ENCODE measurements around the gene KRTAP19-6.
"Not testable (repeated sequence)": the region's sequence is repeated elsewhere in the genome, so short reads cannot be mapped to it uniquely, and the experiment has no call there.

KRTAP19-6 gene, protein sequence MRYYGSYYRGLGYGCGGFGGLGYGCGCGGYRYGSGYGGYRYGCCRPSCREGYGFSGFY

GRCh38 chr21:30541764-30542163 lies at the start of gene KRTAP19-6:
Gene KRTAP19-6, minus strand, starts transcription at chr21:30541864. Its CDS starts 31 bp downstream, at chr21:30541833.
- DNase-seq = no peak

DNA sequence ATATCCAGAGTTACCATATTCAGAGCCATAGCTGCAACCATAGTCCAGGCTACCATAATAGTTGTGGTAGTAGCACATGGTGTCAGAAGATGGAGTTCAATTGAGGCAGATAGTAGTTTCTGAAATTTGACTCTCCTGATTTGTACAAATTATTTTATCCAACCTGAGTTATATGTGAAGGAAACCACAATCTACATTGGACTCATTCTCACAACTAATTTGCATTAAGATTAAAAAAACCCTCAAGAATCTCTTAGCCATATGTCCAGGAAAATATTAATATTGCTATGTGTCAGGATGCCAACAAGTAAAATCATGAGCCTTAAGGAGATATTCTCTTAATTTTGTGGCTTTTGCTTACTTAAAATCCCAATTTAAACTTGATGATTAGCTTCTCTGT lies 48.6 kb upstream of the KRTAP19-6 start, which contains the start of gene KRTAP22-2:
KRTAP22-2 (minus strand) TSS at position 101 of the 400 bp plus-strand sequence.
- DNase-seq = no peak

DNA sequence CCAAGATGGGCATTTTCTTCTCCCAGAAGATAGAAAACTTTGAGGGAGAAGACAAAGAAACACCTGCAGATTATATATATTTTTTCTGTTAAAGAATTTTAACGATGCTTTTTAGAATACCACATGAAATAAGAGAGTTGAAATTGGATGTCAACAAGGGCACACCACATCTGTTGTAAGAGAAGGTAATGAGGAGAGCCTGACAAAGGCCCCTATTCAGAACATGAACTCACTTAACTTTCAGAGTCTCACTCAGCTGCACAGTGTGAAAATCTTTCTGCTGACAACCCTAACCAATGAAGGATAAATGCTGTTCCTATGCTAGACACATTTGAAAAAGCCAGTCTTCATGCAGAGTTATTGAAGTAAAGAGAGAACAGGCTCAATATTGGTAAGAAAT lies 41.2 kb upstream of the KRTAP19-6 start:
- no peak for DNase-seq

DNA sequence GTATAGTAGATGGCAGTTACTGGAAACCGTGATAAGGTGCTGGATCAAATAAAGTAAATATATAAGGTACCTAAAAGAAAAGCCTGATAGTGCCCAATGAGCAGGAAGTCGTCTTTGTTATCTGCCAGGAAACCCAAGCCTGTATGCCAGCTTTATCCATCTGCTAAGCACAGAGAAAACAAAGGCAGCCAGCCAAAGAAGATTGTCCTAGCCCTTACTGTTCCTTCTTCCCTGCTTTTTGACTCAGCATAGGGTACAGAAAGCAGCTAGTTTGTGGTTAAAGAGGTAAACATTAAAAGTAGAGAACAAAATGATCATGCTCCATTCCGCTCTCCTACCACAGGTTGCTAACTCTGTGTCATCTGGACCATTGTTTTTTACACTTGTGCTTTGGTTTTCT lies 38.5 kb upstream of the KRTAP19-6 start:
- no peak for DNase-seq

GRCh38 chr21:30579346-30579745 lies 37.7 kb upstream of the KRTAP19-6 start:
- DNase-seq = no peak

DNA sequence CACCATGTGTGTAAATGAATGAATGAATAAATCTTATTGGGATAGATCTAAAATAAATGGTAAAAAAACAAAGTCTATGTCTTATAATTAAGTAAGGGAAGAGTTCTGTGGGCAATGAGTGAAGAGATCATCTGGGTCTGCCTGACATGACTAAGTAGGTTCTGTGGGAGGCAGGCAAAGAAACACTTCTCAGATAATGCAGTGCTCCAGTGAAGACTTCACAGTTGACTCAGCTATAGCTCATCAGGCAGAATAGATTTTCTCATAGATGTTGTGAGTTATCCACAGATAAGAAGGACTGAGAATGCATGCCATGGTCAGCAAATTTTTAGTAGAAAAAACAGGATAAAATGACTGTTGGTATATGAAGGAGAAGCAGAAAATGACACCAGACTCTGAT lies 36.1 kb upstream of the KRTAP19-6 start:
- no peak for DNase-seq

DNA sequence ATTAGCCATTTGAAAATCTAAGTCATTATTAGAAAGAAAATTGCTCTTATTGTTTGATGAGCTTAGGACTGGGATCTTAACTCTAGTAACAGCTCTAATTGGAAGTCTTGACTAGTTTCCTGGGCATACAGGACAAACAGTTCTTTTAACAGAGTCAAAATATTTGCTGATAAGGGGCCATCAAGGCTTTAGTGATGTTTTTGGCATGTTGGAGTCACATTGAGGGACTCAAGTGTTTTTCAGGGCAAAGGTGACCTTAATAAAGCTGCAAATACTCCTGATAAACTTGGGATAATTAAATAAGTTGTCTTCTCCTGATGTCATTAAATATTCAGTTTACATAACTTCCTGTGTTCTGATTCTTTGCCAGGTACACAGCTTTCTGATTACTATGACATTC lies 26.0 kb upstream of the KRTAP19-6 start:
- DNase-seq = no peak

DNA sequence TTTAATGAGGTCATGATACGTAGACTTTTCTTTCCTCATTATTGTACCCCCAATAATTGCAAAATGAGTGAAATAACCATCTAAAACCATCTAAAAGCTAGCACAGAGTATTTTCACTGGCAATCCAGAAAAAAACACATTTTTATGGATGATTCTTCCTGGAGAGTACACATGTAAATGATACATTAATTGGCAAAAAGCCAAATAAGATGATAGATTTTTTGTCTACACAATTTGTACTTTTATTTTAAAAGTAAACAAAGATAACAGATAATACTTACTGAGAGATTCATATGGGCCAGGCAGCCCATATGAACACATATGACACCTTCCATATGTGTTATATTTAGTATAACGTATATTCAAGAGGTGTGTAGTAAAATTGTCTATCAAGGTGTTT lies 22.0 kb upstream of the KRTAP19-6 start:
- no peak for DNase-seq

DNA sequence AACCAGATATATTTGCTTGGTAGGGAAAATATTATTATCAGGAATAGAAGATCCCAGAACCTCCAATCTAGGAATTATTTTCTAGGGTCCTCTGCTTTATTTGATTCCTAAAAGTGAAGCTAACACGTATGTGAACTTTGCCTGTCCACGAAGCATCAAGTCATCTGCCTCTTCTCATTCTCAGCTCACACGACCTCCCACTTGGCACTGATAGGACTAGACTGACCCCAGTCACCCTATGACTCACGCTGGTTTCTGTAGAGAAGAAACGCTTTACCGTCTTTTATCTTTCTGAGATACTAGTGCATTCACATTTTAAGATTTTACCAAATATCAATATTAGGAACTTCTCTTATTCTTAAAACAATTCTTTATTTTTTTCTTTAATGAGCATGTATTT lies 21.4 kb upstream of the KRTAP19-6 start:
- DNase-seq = no peak

GRCh38 chr21:30561957-30562356 lies 20.3 kb upstream of the KRTAP19-6 start:
- no peak for DNase-seq

DNA sequence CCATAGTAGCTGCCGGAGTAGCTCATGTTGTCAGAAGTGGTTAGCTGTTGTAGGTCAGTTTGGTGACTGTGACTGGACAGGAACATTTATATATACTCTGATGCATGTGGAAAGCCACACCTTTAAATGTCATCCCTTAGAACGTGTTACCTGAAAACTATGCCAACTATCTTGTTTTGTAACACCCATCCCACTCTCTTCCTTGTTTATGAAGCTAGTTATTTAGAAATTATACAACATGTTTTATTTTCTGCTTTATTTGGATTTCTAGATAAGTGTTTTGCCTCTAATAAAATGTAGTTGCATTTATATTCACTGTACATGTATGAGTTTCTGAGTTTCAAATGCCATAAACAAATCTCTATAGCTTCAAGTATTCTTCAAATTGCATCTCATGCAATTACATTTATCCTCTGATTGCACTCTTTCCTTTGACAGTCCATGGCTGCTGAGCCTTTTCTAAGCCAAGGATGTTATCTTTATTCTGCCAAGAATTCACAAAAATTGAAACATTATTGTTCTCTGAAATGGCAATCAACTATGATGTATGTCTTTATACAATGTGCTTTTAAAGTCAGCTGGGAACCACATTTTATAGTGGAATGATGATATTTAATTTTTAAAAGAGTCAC lies 19.7 kb upstream of the KRTAP19-6 start, which contains the start of gene KRTAP19-7:
KRTAP19-7 (minus strand) TSS at position 51 of the 632 bp plus-strand sequence; CDS start at position 26, 25 bp downstream.
- DNase-seq = no peak

DNA sequence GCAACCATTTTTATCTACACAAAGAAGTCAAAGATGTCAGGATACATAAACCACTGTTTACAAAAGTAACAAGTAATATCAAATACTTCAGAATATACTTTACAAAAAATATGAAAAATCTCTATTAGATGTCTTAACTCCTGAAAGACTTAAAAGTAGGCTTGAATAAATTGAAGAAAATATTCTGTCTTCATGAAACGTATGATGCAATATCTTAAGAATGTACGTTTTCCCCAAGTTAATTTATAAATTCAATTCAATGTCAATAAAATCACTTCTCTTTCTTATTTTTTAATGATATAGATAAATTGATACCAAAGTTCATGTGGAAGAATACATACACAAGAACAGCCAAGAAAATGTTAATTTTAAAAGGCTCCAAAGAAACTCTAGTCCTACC lies 13.4 kb upstream of the KRTAP19-6 start:
- DNase-seq = no peak

DNA sequence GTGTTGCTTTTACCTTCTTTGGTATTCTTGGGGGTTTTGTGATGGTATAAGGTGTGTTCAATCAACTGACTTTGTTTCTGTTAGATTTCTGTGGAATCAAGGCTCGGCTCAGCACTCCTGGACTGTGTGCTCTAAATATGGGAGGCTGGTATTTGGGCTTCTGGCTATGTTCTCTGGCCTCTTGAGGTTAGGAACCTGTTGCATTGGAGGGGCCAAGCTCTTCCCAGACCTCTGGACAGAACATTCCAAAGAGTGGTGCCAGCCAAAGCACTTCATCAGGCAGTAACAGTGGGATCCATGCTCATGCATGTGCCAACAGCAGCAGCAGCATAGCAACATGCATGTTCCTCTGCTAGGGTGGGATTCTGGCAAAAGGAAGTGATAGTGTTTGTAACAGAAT lies 11.1 kb upstream of the KRTAP19-6 start:
- DNase-seq = no peak

DNA sequence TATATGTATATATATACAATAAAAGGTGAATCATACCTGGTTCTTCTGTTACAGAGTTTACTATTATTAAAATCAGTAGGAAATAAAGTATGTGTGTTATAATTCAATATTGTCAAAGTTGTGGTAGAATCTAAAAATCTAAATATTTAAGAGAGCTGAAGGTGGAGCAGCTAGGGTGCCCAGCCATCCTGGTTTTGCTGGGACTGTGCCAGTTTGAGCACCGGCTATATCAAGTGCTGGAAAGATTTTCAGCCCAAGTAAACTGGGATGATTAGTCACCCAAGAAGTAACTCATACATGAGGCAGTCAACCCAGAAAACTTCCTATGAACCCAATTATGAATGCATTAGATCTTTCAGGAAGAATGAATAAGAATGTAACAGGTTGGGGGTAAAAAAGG lies 22.8 kb downstream of the KRTAP19-6 start:
- no peak for DNase-seq

DNA sequence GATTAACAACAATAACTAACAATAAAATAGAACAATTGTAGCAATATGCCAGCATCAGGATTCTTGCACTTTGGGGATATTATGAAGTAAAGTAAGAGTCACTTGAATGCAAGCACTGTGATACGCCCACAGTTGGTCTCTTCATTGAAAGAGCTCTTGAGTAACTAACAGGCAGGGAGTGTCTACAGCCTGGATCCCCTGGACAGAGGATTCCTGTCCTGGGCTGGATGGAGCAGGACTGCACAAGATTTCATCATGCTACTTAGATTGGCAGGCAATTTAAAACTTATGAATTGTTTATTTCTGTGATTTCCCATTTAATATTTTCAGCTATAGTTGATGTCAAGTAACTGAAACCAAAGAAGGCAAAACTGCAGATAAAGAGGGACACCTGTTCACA lies 26.0 kb downstream of the KRTAP19-6 start:
- DNase-seq = no peak

DNA sequence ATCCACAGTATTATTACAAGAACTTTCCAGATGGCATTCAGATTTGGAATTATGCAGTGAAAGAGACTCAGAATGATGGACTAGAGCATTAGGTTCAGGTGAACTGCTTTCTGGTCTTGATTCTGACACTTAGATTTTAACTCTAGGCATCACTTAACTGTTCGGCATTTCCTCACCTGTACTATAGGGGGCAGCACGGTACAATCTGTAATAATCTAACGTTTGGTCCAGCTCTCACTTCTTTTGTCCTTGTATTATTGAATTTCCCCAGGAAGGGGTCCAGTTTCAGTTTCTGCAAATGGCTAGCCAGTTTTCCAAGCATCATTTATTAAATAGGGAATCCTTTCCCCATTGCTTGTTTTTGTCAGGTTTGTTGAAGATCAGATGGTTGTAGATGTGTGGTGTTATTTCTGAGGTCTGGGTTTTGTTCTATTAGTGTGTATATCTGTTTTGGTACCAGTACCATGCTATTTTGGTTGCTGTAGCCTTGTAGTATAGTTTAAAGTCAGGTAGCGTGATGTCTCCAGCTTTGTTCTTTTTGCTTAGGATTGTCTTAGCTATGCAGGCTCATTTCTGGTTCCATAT lies 36.0 kb downstream of the KRTAP19-6 start:
- DNase-seq = not testable (repeated sequence)

DNA sequence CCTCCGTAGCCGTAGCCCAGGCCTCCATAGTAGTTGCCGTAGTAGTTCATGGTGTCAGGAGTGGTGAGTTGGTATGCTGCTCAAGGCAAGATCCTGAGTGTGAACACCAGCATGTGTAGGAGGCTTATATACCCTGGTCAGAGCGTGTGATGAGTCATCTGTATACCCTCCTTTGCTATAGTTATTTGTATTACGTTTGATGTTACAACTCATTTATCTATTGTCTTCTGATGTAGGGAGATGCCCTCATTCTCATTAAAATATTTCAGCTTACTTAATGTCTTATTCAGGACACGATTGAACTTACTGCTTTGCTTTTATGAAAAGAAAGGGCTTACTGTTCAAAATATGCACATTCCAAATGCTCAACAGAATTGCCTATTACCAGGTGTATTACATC lies 39.6 kb downstream of the KRTAP19-6 start, which contains the start of gene KRTAP19-5:
KRTAP19-5 (minus strand) TSS at position 101 of the 400 bp plus-strand sequence; CDS start at position 50, 51 bp downstream.
- no peak for DNase-seq

DNA sequence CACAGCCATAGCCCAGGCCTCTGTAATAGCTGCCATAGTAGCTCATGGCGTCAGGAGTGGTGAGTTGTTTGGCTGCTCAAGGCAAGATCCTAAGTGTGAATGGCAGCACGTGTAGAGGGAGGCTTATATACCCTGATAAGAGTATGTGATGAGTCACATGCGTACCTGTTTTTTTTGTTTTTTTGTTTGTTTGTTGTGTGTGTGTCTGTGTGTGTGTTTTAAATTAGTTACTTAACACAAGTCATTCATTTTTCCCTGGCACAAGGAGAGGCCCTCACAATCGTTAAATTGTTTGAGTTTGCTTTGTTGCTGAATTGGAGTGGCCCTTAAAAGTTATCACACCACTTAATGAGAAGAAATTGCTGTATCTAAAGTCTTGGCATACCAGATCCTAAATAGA lies 44.6 kb downstream of the KRTAP19-6 start, which contains the start of gene KRTAP19-4:
KRTAP19-4 (minus strand) TSS at position 101 of the 400 bp plus-strand sequence; CDS start at position 46, 55 bp downstream.
- DNase-seq = no peak

- DNase-seq = no peak
Measured at GRCh38 chr21:30491963-30492428, 49.7 kb downstream of the KRTAP19-6 start, which contains the start of gene KRTAP19-3. Gene KRTAP19-3, minus strand, starts transcription at chr21:30492013. Its CDS starts 56 bp downstream, at chr21:30491957.

Measured in stimulated activated CD4-positive, alpha-beta T cell treated with anti-CD3 and anti-CD28 coated beads, Interleukin-4, amount 100 ng/mL, for 24 hours (primary cell).